Measurements from ENCODE around the gene ZNF362. TPM values are rescaled to one million over a fixed set of nuclear protein-coding genes. Genes with fewer than 3 reads are reported as not detected.

Gene ZNF362
- total and polyA plus RNA-seq, 4 donors, result 2.3 to 6.3 (median 5.4) TPM

- H3K27me3 ChIP-seq (ENCODE audit: control insufficient read depth in 4 of 4, insufficient read depth in 4 of 4, low read length in 3 of 4), result no peaks in the 10 kb centered on the region
- H3K36me3 ChIP-seq (ENCODE audit: control insufficient read depth in 4 of 4, insufficient read depth in 3 of 4, low read depth in 1 of 4, low read length in 3 of 4), result peaks cover 0 to 3% (median 0%) of the 10 kb centered on the region in 4 donors
- H3K9me3 ChIP-seq (ENCODE audit: control insufficient read depth in 4 of 4, low read length in 3 of 4), result no peaks in the 10 kb centered on the region
- H3K9ac ChIP-seq (ENCODE audit: low read depth in 1 of 2, low read length in 2 of 2), result no peak overlapping the region
- no peak overlapping the region for H3K4me3 ChIP-seq (ENCODE audit: low read depth in 1 of 3, low read length in 3 of 3)
- H3K27ac ChIP-seq (ENCODE audit: low read depth in 1 of 2, low read length in 2 of 2), result no peak overlapping the region
- peaks cover 0 to 4% (median 1%) of the 10 kb centered on the region in 4 donors for H3K4me1 ChIP-seq (ENCODE audit: control insufficient read depth in 4 of 4, insufficient read depth in 4 of 4, low read length in 3 of 4)
- TF ChIP-seq GABPA (IDR thresholded peaks at IDR 0.05 in 1 of 2, conservative IDR thresholded peaks at IDR 0.05 in 1 of 2), result no peak
- TF ChIP-seq SP1 (IDR thresholded peaks at IDR 0.05), result no peak
- TF ChIP-seq YY1 (IDR thresholded peaks at IDR 0.05), result no peak
- no peak for TF ChIP-seq NR2F2 (IDR thresholded peaks at IDR 0.05)
- TF ChIP-seq RXRA (IDR thresholded peaks at IDR 0.05), result no peak
- no peak for TF ChIP-seq RAD21 (IDR thresholded peaks at IDR 0.05)
- TF ChIP-seq JUND (IDR thresholded peaks at IDR 0.05), result no peak
- TF ChIP-seq HNF4A (conservative IDR thresholded peaks at IDR 0.05), result no peak
- TF ChIP-seq, protein P1, sequence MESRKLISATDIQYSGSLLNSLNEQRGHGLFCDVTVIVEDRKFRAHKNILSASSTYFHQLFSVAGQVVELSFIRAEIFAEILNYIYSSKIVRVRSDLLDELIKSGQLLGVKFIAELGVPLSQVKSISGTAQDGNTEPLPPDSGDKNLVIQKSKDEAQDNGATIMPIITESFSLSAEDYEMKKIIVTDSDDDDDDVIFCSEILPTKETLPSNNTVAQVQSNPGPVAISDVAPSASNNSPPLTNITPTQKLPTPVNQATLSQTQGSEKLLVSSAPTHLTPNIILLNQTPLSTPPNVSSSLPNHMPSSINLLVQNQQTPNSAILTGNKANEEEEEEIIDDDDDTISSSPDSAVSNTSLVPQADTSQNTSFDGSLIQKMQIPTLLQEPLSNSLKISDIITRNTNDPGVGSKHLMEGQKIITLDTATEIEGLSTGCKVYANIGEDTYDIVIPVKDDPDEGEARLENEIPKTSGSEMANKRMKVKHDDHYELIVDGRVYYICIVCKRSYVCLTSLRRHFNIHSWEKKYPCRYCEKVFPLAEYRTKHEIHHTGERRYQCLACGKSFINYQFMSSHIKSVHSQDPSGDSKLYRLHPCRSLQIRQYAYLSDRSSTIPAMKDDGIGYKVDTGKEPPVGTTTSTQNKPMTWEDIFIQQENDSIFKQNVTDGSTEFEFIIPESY (IDR thresholded peaks at IDR 0.05), result no peak
- TF ChIP-seq, protein P2, sequence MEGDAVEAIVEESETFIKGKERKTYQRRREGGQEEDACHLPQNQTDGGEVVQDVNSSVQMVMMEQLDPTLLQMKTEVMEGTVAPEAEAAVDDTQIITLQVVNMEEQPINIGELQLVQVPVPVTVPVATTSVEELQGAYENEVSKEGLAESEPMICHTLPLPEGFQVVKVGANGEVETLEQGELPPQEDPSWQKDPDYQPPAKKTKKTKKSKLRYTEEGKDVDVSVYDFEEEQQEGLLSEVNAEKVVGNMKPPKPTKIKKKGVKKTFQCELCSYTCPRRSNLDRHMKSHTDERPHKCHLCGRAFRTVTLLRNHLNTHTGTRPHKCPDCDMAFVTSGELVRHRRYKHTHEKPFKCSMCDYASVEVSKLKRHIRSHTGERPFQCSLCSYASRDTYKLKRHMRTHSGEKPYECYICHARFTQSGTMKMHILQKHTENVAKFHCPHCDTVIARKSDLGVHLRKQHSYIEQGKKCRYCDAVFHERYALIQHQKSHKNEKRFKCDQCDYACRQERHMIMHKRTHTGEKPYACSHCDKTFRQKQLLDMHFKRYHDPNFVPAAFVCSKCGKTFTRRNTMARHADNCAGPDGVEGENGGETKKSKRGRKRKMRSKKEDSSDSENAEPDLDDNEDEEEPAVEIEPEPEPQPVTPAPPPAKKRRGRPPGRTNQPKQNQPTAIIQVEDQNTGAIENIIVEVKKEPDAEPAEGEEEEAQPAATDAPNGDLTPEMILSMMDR (IDR thresholded peaks at IDR 0.05; ENCODE audit: low read depth, low read length, missing input control), result no peak
- no peak for TF ChIP-seq EGR1 (IDR thresholded peaks at IDR 0.05; ENCODE audit: low read depth in 2 of 2)
- TF ChIP-seq, protein P3, sequence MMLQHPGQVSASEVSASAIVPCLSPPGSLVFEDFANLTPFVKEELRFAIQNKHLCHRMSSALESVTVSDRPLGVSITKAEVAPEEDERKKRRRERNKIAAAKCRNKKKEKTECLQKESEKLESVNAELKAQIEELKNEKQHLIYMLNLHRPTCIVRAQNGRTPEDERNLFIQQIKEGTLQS (IDR thresholded peaks at IDR 0.05), result no peak
- no peak for TF ChIP-seq REST (IDR thresholded peaks at IDR 0.05)
- TF ChIP-seq HNF4G (IDR thresholded peaks at IDR 0.05), result no peak
- TF ChIP-seq FOXA2 (IDR thresholded peaks at IDR 0.05), result no peak
- TF ChIP-seq FOXA1 (IDR thresholded peaks at IDR 0.05), result no peak
- TF ChIP-seq TAF1 (conservative IDR thresholded peaks at IDR 0.05), result no peak
- TF ChIP-seq MAX (IDR thresholded peaks at IDR 0.05), result no peak
- whole genome bisulfite sequencing, result 98% methylated on average over 6 of the region's 6 CpGs
- DNase-seq (ENCODE audit: low spot score), result no peak
Observed at GRCh38 chr1:33266766-33267165, 10.5 kb downstream of the ZNF362 start.

All from liver (tissue), 9 donors.